Astrocyte of the spinal cord (primary cell): ENCODE results near the gene GBP1.
A peak's percentile ranks its signal among the peaks of the same experiment; 100 is the strongest.

ENCODE experiments used
- DNase-seq: peaks from one replicate; pipeline ENCODE4 v3.0.0; 2011; ENCODE audit warnings: low read depth, low spot score
- H3K4me3 ChIP-seq: 2 replicates; pipeline ENCODE4 v1.5.1; 2011; ENCODE audit warnings: low read depth, mild to moderate bottlenecking, low read length, moderate library complexity
- in situ Hi-C: cut with HindIII; loops from 2 replicates; pipeline ENCODE4 v1.10.0; 2017; ENCODE audit warnings: low sequenced_read_pairs
- TF ChIP-seq, protein P1 (sequence below): IDR thresholded peaks from 2 replicates; pipeline ENCODE4 v1.5.1; 2012; ENCODE audit warnings: low read depth, mild to moderate bottlenecking, low read length, inconsistent platforms

Gene GBP1, protein sequence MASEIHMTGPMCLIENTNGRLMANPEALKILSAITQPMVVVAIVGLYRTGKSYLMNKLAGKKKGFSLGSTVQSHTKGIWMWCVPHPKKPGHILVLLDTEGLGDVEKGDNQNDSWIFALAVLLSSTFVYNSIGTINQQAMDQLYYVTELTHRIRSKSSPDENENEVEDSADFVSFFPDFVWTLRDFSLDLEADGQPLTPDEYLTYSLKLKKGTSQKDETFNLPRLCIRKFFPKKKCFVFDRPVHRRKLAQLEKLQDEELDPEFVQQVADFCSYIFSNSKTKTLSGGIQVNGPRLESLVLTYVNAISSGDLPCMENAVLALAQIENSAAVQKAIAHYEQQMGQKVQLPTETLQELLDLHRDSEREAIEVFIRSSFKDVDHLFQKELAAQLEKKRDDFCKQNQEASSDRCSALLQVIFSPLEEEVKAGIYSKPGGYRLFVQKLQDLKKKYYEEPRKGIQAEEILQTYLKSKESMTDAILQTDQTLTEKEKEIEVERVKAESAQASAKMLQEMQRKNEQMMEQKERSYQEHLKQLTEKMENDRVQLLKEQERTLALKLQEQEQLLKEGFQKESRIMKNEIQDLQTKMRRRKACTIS

DNA sequence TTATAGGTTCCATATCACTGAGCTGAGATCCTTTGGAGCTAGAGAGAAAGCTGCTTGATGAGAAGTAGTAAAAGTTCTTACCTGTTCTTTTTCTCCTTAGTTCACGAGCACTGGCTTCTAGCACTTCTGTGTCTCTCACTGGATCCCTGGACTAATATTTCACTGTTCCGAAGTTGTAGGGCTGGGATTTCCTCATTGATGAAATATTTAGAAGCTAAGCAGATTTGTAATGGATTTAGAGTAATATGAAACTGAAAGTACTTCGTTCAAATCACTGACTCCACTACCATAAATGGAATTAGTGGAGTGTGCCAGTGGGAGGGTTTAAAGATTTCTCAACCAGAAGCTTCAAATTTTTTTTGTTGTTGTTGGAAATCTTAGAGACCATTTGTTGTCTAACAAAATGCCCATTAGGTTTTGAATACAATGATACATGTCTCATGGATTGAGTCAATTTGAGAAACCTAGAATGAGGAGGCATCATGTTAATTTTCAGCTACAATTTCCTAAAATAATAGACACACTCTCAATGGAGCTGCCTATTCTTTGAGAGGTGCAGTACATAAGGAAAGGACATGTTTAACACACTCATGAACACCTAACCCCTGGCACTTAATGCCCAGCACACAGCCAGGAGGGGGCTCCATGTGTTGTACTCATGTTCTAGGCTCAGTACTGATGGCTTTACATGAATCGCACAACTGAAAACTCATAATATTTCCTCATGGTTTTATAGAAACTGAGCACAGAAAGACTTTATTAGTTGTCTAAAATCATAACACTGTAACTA, at the start of gene GBP1:
GBP1 (minus strand) TSS at position 130 of the 790 bp plus-strand sequence. CDS start 1,974 bp downstream, outside the sequence.
- H3K4me3 ChIP-seq, result peak within 1 kb of the TSS; percentile 61
- TF ChIP-seq, protein P1, sequence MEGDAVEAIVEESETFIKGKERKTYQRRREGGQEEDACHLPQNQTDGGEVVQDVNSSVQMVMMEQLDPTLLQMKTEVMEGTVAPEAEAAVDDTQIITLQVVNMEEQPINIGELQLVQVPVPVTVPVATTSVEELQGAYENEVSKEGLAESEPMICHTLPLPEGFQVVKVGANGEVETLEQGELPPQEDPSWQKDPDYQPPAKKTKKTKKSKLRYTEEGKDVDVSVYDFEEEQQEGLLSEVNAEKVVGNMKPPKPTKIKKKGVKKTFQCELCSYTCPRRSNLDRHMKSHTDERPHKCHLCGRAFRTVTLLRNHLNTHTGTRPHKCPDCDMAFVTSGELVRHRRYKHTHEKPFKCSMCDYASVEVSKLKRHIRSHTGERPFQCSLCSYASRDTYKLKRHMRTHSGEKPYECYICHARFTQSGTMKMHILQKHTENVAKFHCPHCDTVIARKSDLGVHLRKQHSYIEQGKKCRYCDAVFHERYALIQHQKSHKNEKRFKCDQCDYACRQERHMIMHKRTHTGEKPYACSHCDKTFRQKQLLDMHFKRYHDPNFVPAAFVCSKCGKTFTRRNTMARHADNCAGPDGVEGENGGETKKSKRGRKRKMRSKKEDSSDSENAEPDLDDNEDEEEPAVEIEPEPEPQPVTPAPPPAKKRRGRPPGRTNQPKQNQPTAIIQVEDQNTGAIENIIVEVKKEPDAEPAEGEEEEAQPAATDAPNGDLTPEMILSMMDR, result no peak
- DNase-seq, result peak; percentile 88
- in situ Hi-C loops, result no loop called here

DNA sequence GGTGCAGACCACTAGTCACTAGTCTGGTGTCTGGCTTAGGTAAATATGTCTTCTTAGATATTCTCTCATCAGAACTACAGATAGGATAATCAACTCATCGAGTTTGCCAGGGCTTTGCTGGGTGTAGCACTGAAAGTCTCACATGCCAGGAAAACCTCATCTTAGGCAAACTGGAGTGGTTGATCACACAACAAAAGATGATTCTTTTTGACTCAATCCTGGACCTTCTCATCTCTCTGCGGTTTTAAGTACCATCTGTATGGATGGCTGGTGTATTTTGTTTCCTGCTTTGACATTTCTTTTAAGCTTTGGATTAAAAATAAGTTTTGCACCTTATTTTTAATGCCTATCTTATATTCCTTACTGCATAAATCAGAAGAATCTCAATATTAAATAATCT, 49.7 kb upstream of the GBP1 start:
- in situ Hi-C loops, result no loop called here
- no peak overlapping the region for H3K4me3 ChIP-seq
- no peak for DNase-seq
- TF ChIP-seq, protein P1, result no peak

DNA sequence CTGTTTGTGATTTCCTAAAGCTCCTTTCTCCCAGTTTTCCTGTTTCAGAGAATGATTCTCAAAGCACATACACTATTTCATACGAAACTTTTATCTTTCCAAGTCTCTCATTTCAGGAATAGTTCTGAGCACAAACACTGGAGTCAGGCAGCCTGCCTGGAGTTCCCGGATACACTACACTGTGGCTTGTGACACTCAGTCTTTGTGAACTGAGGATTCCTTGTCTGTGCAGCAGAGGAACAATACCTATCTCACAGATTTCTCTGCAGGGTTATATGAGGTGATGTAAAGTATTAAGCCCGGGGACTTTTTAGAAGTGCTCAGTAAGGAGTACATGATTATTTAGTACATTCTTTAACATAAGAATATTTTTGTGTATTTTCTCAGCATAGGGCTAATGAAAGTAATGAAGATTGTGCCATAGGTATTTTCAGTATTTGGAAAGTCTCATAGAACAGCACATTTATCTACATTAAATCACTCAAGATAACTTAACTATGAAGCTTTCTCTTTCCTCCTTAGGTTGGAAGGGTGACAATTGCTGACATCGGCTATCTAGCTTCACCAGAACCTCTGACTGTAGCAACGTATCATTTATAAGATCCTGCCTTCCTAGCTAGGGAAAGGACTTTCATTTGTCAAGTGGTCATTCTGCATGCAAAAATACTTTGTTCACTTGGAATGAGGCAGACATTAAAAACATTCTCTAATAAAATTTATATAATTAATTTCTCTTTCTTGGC, 48.0 kb upstream of the GBP1 start:
- TF ChIP-seq, protein P1, result no peak
- DNase-seq, result no peak
- in situ Hi-C loops, result no loop called here
- H3K4me3 ChIP-seq, result no peak overlapping the region

DNA sequence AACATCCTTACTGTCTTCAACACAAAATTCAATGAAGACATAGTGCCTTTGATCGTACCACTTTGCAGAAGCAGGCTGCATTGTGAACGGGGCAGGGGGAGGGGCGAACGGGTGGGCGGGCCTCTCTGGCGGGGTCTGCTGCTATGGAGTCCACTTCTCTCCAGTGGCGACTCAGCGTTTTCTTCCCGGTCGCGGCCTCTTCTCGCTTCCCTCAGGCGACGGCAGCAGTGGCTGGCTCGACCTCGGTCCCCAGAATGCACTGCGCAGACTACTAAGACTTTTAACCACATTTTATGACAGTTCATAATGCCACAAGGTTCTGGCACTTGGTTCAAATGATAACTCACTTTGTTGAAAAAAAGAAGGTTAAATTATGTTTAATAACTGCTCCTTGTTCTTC, 39.7 kb upstream of the GBP1 start:
- in situ Hi-C loops, result no loop called here
- H3K4me3 ChIP-seq, result no peak overlapping the region
- DNase-seq, result no peak
- TF ChIP-seq, protein P1, result no peak

DNA sequence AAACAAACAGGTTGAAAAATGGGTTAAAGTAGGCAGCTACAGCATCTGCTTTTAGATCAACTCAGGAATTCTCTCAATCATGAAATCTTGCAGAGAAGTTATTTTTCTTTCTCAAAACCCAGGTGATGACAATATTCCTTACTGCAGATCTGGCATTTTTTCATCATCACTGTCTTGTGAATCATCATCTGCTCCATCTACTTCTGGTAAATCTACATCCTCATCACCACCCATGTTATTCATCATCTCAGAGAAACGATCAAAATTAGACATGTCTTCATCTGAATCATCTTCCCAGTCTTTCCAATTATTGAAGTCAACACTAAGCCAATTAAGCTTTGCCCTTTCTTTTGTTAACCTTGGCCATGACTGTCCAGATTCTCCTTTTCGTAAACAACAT, 39.1 kb upstream of the GBP1 start:
- in situ Hi-C loops, result no loop called here
- TF ChIP-seq, protein P1, result no peak
- no peak for DNase-seq
- no peak overlapping the region for H3K4me3 ChIP-seq

DNA sequence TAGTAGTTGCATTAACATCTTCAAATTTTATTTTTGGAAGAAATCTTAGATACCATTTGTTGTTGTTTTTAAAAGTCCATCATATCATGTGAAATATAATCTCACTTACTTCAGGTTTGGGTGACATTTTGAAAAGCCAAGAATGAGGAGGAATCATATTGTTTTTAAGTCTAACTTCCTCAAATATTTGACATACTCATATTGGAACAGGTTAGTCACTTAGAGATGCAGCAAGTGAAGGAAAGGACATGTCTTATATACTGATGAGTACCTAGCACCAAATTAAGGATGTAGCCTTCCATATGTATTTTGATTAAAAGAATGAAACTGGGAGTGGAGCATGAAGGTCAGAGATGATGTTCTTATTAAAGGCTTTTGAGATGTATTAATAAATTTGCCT, 37.0 kb upstream of the GBP1 start:
- TF ChIP-seq, protein P1, result no peak
- DNase-seq, result no peak
- in situ Hi-C loops, result no loop called here
- H3K4me3 ChIP-seq, result no peak overlapping the region
